HUES64 (cell line): ENCODE results near the gene UBE2I.

Source experiments
- H3K27ac ChIP-seq: 2 replicates; pipeline ENCODE4 v1.7.0; 2013; ENCODE audit warnings: low read depth, low read length, inconsistent platforms
- H3K27me3 ChIP-seq: 2 replicates; pipeline ENCODE4 v1.6.1; 2013; ENCODE audit warnings: mild to moderate bottlenecking, low read length; ENCODE audit not compliant: insufficient read depth
- H3K36me3 ChIP-seq: 2 replicates; pipeline ENCODE4 v1.6.1; 2013; ENCODE audit warnings: mild to moderate bottlenecking, low read length; ENCODE audit not compliant: insufficient read depth
- H3K4me1 ChIP-seq: 2 replicates; pipeline ENCODE4 v1.6.1; 2013; ENCODE audit warnings: mild to moderate bottlenecking, low read length, moderate library complexity; ENCODE audit not compliant: insufficient read depth
- H3K4me3 ChIP-seq: 2 replicates; pipeline ENCODE4 v1.5.1; 2013; ENCODE audit warnings: mild to moderate bottlenecking, low read length, moderate library complexity
- H3K9ac ChIP-seq: 2 replicates; pipeline ENCODE4 v1.6.1; 2013; ENCODE audit warnings: mild to moderate bottlenecking, low read depth, low read length
- H3K9me3 ChIP-seq: 2 replicates; pipeline ENCODE4 v1.6.1; 2013; ENCODE audit warnings: low read depth, low read length; ENCODE audit not compliant: insufficient read depth
- WGBS: fragments of 150-250, 120-280 bp; methylation state at CpG from one replicate; pipeline ENCODE4 v1.1.7; 2013; ENCODE audit warnings: missing lambda C conversion rate; 5-methylcytosine and 5-hydroxymethylcytosine counted together

Gene UBE2I

GRCh38 chr16:1277617-1278282 lies 31.7 kb upstream of the UBE2I start:
- peaks cover 3% of the 10 kb centered on the region; the same call in 1 of the 2 replicates for H3K27me3 ChIP-seq
- WGBS, result 63% methylated on average over 21 of the region's 21 CpGs
- H3K27ac ChIP-seq, result no peak overlapping the region
- H3K4me1 ChIP-seq, result peaks cover 3% of the 10 kb centered on the region; the same call in 1 of the 2 replicates
- no peak overlapping the region for H3K4me3 ChIP-seq
- H3K9ac ChIP-seq, result no peak overlapping the region
- no peaks in the 10 kb centered on the region for H3K9me3 ChIP-seq
- H3K36me3 ChIP-seq, result no peaks in the 10 kb centered on the region

GRCh38 chr16:1278477-1278876 lies 31.0 kb upstream of the UBE2I start:
- Histone ChIP-seq H3K27ac (no peak overlapping the region), H3K9ac (no peak overlapping the region), H3K36me3 (no peaks in the 10 kb centered on the region), H3K9me3 (no peaks in the 10 kb centered on the region), H3K4me3 (no peak overlapping the region), H3K27me3 (peaks cover 3% of the 10 kb centered on the region; the same call in 1 of the 2 replicates), H3K4me1 (peaks cover 7% of the 10 kb centered on the region)
- 19% methylated on average over 18 of the region's 18 CpGs for WGBS

GRCh38 chr16:1279081-1279944 lies 30.1 kb upstream of the UBE2I start:
- WGBS, result 90% methylated on average over 30 of the region's 30 CpGs

GRCh38 chr16:1279945-1280589 lies 29.4 kb upstream of the UBE2I start:
- WGBS, result 93% methylated on average over 29 of the region's 29 CpGs
- peaks cover 8% of the 10 kb centered on the region for H3K27me3 ChIP-seq
- H3K9ac ChIP-seq, result no peak overlapping the region
- H3K9me3 ChIP-seq, result no peaks in the 10 kb centered on the region
- no peak overlapping the region for H3K4me3 ChIP-seq
- peaks cover 10% of the 10 kb centered on the region for H3K4me1 ChIP-seq
- no peaks in the 10 kb centered on the region for H3K36me3 ChIP-seq
- no peak overlapping the region for H3K27ac ChIP-seq

More at GRCh38 chr16:1279081-1279944, 30.1 kb upstream of the UBE2I start:
- H3K9ac ChIP-seq, result no peak overlapping the region
- H3K27me3 ChIP-seq, result peaks cover 7% of the 10 kb centered on the region
- H3K36me3 ChIP-seq, result no peaks in the 10 kb centered on the region
- no peaks in the 10 kb centered on the region for H3K9me3 ChIP-seq
- peaks cover 10% of the 10 kb centered on the region for H3K4me1 ChIP-seq
- H3K4me3 ChIP-seq, result no peak overlapping the region
- H3K27ac ChIP-seq, result no peak overlapping the region

GRCh38 chr16:1280783-1281182 lies 28.7 kb upstream of the UBE2I start:
- H3K4me3 ChIP-seq, result no peak overlapping the region
- H3K27ac ChIP-seq, result no peak overlapping the region
- WGBS, result 92% methylated on average over 8 of the region's 8 CpGs
- H3K9me3 ChIP-seq, result no peaks in the 10 kb centered on the region
- no peak overlapping the region for H3K9ac ChIP-seq
- H3K27me3 ChIP-seq, result peaks cover 8% of the 10 kb centered on the region
- H3K36me3 ChIP-seq, result no peaks in the 10 kb centered on the region
- H3K4me1 ChIP-seq, result peaks cover 10% of the 10 kb centered on the region

GRCh38 chr16:1281517-1281916 lies 27.9 kb upstream of the UBE2I start:
- peaks cover 8% of the 10 kb centered on the region for H3K27me3 ChIP-seq
- no peak overlapping the region for H3K4me3 ChIP-seq
- H3K36me3 ChIP-seq, result no peaks in the 10 kb centered on the region
- no peak overlapping the region for H3K27ac ChIP-seq
- H3K4me1 ChIP-seq, result peaks cover 10% of the 10 kb centered on the region
- no peaks in the 10 kb centered on the region for H3K9me3 ChIP-seq
- 92% methylated on average over 16 of the region's 16 CpGs for WGBS
- H3K9ac ChIP-seq, result no peak overlapping the region

- 86% methylated on average over 17 of the region's 17 CpGs for WGBS
- H3K4me1 ChIP-seq, result peaks cover 10% of the 10 kb centered on the region
- H3K27me3 ChIP-seq, result peaks cover 6% of the 10 kb centered on the region
- H3K4me3 ChIP-seq, result no peak overlapping the region
- no peak overlapping the region for H3K27ac ChIP-seq
- H3K36me3 ChIP-seq, result no peaks in the 10 kb centered on the region
- H3K9me3 ChIP-seq, result no peaks in the 10 kb centered on the region
- no peak overlapping the region for H3K9ac ChIP-seq
Observed at GRCh38 chr16:1282324-1282973, 27.0 kb upstream of the UBE2I start.

- H3K27me3 ChIP-seq, result peaks cover 14% of the 10 kb centered on the region
- 57% methylated on average over 17 of the region's 17 CpGs for WGBS
Observed at GRCh38 chr16:1283296-1283695, 26.1 kb upstream of the UBE2I start.

GRCh38 chr16:1283996-1284616 lies 25.3 kb upstream of the UBE2I start:
- no peaks in the 10 kb centered on the region for H3K36me3 ChIP-seq
- peaks cover 21% of the 10 kb centered on the region for H3K27me3 ChIP-seq
- WGBS, result 86% methylated on average over 16 of the region's 16 CpGs
- H3K9ac ChIP-seq, result no peak overlapping the region
- H3K4me3 ChIP-seq, result no peak overlapping the region
- peaks cover 7% of the 10 kb centered on the region; the same call in 1 of the 2 replicates for H3K4me1 ChIP-seq
- H3K27ac ChIP-seq, result no peak overlapping the region
- H3K9me3 ChIP-seq, result no peaks in the 10 kb centered on the region

More at GRCh38 chr16:1283296-1283695, 26.1 kb upstream of the UBE2I start:
- H3K4me1 ChIP-seq, result peaks cover 10% of the 10 kb centered on the region
- no peaks in the 10 kb centered on the region for H3K36me3 ChIP-seq
- H3K4me3 ChIP-seq, result no peak overlapping the region
- no peaks in the 10 kb centered on the region for H3K9me3 ChIP-seq
- no peak overlapping the region for H3K27ac ChIP-seq
- H3K9ac ChIP-seq, result no peak overlapping the region

- Histone ChIP-seq H3K4me1 (peaks cover 11% of the 10 kb centered on the region; the same call in 1 of the 2 replicates), H3K27ac (no peak overlapping the region), H3K4me3 (no peak overlapping the region), H3K36me3 (no peaks in the 10 kb centered on the region), H3K9me3 (no peaks in the 10 kb centered on the region), H3K27me3 (peaks cover 39% of the 10 kb centered on the region), H3K9ac (no peak overlapping the region)
- WGBS, result 86% methylated on average over 38 of the region's 38 CpGs
Observed at GRCh38 chr16:1285669-1286512, 23.5 kb upstream of the UBE2I start.
